Activated T-helper 1 cell treated with anti-CD3 and anti-CD28 coated beads, Interleukin-12 subunit alpha, Interleukin-12 subunit beta, Interleukin-2, Interleukin-4 antibody, amounts not matched to agents 30 ng/mL and 10 ng/mL and 1 ng/mL, durations not matched to agents 14 hours and 24 hours and 36 hours (primary cell): ENCODE measurements around the gene TSHZ2. TPM values are rescaled to one million over a fixed set of nuclear protein-coding genes. Genes with fewer than 3 reads are reported as not detected.
A peak's percentile ranks its signal among the peaks of the same experiment; 100 is the strongest.

Experiments
- DNase-seq: peaks from one replicate; pipeline ENCODE4 v3.0.0; 2021; ENCODE audit warnings: low spot score
- H3K27ac Mint-ChIP-seq: one replicate; pipeline ENCODE4 v1.8.0; 2021; ENCODE audit warnings: mild to moderate bottlenecking, mixed read lengths
- H3K27me3 Mint-ChIP-seq: one replicate; pipeline ENCODE4 v1.8.0; 2022; ENCODE audit warnings: mild to moderate bottlenecking, moderate library complexity, mixed read lengths; ENCODE audit not compliant: insufficient read depth
- H3K36me3 Mint-ChIP-seq: one replicate; pipeline ENCODE4 v1.8.0; 2021; ENCODE audit warnings: low read depth, mixed read lengths
- H3K4me1 Mint-ChIP-seq: one replicate; pipeline ENCODE4 v1.8.0; 2021; ENCODE audit warnings: low read depth, mixed read lengths
- H3K4me3 Mint-ChIP-seq: one replicate; pipeline ENCODE4 v1.8.0; 2021; ENCODE audit warnings: mild to moderate bottlenecking, moderate library complexity, mixed read lengths
- H3K9me3 Mint-ChIP-seq: one replicate; pipeline ENCODE4 v1.8.0; 2021; ENCODE audit warnings: mixed read lengths
- intact Hi-C: fragments of 100-400 bp; cut with micrococcal nuclease; formaldehyde crosslinking; loops from one replicate; pipeline ENCODE4 v1.15.1; 2024
- total RNA-seq: library from RNA; stranded (reverse); gene quantifications from 2 replicates; pipeline ENCODE4 v1.2.3, GENCODE V29; 2022

TSHZ2 gene
- total RNA-seq, 1 donor from 2014 or later: 26.0 TPM

DNA sequence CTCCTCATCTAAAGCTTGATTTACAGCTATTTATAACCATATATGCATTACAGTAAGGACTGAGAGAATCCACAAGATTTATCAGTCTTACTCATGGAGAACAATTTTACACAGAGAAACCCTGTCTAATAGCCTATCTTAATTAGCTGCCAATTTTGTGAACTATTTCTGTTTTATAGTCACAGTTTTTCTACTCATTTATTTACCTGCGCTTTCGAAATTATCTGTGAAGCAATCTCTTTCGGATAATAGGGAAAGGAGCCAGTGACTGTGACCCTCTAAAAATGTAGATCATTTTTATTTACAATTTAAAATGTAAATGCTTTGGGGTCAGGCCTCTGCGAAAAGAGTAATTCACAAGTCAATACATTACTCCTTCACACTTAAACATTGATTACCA is 98.1 kb downstream of the TSHZ2 start:
- H3K27me3 Mint-ChIP-seq: peaks cover 2% of the 10 kb centered on the region
- peak overlapping the region; percentile 74 for H3K27ac Mint-ChIP-seq
- H3K4me3 Mint-ChIP-seq: no peak overlapping the region
- H3K36me3 Mint-ChIP-seq: peaks cover 24% of the 10 kb centered on the region
- intact Hi-C loops: loop anchor here (1.0 to 10.0 kb wide), 11 partner anchors 8 to 1025 kb away; no protein-coding TSS in a partner anchor
- peaks cover 15% of the 10 kb centered on the region for H3K9me3 Mint-ChIP-seq
- no peak for DNase-seq
- H3K4me1 Mint-ChIP-seq: peaks cover 53% of the 10 kb centered on the region

- Mint-ChIP-seq H3K9me3 (peaks cover 15% of the 10 kb centered on the region), H3K27me3 (peaks cover 2% of the 10 kb centered on the region), H3K36me3 (peaks cover 24% of the 10 kb centered on the region), H3K27ac (peak overlapping the region; percentile 74), H3K4me1 (peaks cover 53% of the 10 kb centered on the region), H3K4me3 (peak overlapping the region; percentile 10)
- intact Hi-C loops: loop anchor here (1.0 to 10.0 kb wide), 12 partner anchors 7 to 1026 kb away; no protein-coding TSS in a partner anchor
- DNase-seq: peak; percentile 19
These were observed 98.7 kb downstream of the TSHZ2 start for GRCh38 chr20:53070706-53071392.

GRCh38 chr20:53071833-53072232 is 99.7 kb downstream of the TSHZ2 start:
- Mint-ChIP-seq H3K27me3 (no peaks in the 10 kb centered on the region), H3K27ac (peak overlapping the region; percentile 74), H3K4me1 (peaks cover 53% of the 10 kb centered on the region), H3K36me3 (peaks cover 23% of the 10 kb centered on the region), H3K9me3 (peaks cover 15% of the 10 kb centered on the region), H3K4me3 (no peak overlapping the region)
- intact Hi-C loops: loop anchor here (1.0 to 10.0 kb wide), 7 partner anchors 98 to 1027 kb away; no protein-coding TSS in a partner anchor
- DNase-seq: peak; percentile 14

DNA sequence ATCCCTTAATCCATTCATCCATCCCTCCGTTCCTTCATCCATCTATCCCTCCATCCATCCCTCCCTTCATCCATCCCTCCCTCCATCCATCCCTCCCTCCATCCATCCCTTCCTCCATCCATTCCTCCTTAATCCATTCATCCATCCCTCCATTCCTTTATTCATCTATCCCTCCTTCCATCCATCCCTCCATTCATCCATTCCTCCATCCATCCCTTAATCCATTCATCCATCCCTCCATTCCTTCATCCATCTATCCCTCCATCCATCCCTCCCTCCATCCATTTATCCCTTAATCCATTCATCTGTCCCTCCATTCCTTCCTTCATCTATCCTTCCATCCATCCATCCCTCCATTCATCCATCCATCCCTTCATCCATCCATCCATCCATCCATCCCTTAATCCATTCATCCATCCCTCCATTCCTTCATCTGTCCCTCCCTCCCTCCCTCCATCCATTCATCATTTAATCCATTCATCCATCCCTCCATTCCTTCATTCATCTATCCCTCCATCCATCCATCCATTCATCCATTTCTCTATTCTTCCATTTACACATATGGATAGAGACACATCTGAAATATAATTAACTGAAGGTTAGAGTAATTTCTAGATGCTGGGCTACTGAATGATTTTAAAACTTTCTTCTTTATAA is 100.9 kb downstream of the TSHZ2 start:
- intact Hi-C loops: loop anchor here (5.0 to 10.0 kb wide), 5 partner anchors 472 to 1028 kb away; no protein-coding TSS in a partner anchor
- H3K9me3 Mint-ChIP-seq: peaks cover 5% of the 10 kb centered on the region
- no peak overlapping the region for H3K4me3 Mint-ChIP-seq
- peak overlapping the region; percentile 74 for H3K27ac Mint-ChIP-seq
- no peak for DNase-seq
- no peaks in the 10 kb centered on the region for H3K27me3 Mint-ChIP-seq
- peaks cover 53% of the 10 kb centered on the region for H3K4me1 Mint-ChIP-seq
- peaks cover 11% of the 10 kb centered on the region for H3K36me3 Mint-ChIP-seq

- Mint-ChIP-seq H3K36me3 (peaks cover 8% of the 10 kb centered on the region), H3K9me3 (no peaks in the 10 kb centered on the region), H3K27me3 (no peaks in the 10 kb centered on the region), H3K4me3 (peak overlapping the region; percentile 7), H3K4me1 (peaks cover 53% of the 10 kb centered on the region), H3K27ac (peak overlapping the region; percentile 85)
- no peak for DNase-seq
- intact Hi-C loops: loop anchor here (5.0 to 10.0 kb wide), 5 partner anchors 471 to 1029 kb away; no protein-coding TSS in a partner anchor
These were observed 101.7 kb downstream of the TSHZ2 start for GRCh38 chr20:53073636-53074415.

DNA sequence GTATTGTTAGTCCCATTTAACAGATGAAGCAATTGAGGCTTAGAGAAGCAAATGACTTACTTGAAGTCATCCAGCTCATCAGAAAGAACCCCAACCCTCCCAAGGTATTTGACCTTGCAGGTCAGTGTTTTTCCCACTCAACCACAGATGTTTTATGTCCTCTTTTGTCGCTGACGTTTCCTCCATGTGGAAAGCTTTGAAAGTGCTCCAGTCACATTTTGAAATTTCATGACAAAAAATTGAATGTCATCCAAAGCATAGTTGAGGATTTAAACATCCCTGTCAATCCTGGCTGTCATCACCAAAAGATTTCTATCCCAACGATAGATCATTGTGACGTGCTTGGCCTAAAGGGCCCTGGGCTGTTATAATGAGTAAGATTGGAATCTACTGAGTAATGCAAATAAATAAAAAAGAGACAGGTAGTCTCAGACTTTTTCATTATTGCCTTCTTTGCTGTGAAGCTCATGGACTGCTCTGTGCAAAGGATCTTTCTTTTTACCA is 102.7 kb downstream of the TSHZ2 start:
- no peaks in the 10 kb centered on the region for H3K27me3 Mint-ChIP-seq
- no peak overlapping the region for H3K27ac Mint-ChIP-seq
- peaks cover 6% of the 10 kb centered on the region for H3K36me3 Mint-ChIP-seq
- intact Hi-C loops: loop anchor here (5.0 to 10.0 kb wide), 7 partner anchors 153 to 1030 kb away; no protein-coding TSS in a partner anchor
- no peaks in the 10 kb centered on the region for H3K9me3 Mint-ChIP-seq
- H3K4me3 Mint-ChIP-seq: no peak overlapping the region
- peaks cover 46% of the 10 kb centered on the region for H3K4me1 Mint-ChIP-seq
- no peak for DNase-seq

- intact Hi-C loops: loop anchor here (1.0 to 10.0 kb wide), 9 partner anchors 54 to 1032 kb away; no protein-coding TSS in a partner anchor
- peaks cover 10% of the 10 kb centered on the region for H3K36me3 Mint-ChIP-seq
- no peaks in the 10 kb centered on the region for H3K27me3 Mint-ChIP-seq
- H3K9me3 Mint-ChIP-seq: no peaks in the 10 kb centered on the region
- H3K27ac Mint-ChIP-seq: no peak overlapping the region
- peaks cover 28% of the 10 kb centered on the region for H3K4me1 Mint-ChIP-seq
- no peak overlapping the region for H3K4me3 Mint-ChIP-seq
- DNase-seq: no peak
These were observed 104.5 kb downstream of the TSHZ2 start for GRCh38 chr20:53076668-53077067.

- H3K27ac Mint-ChIP-seq: no peak overlapping the region
- peaks cover 14% of the 10 kb centered on the region for H3K36me3 Mint-ChIP-seq
- peaks cover 19% of the 10 kb centered on the region for H3K4me1 Mint-ChIP-seq
- no peaks in the 10 kb centered on the region for H3K27me3 Mint-ChIP-seq
- H3K9me3 Mint-ChIP-seq: no peaks in the 10 kb centered on the region
- intact Hi-C loops: loop anchor here (1.0 to 10.0 kb wide), 12 partner anchors 7 to 1033 kb away; no protein-coding TSS in a partner anchor
- H3K4me3 Mint-ChIP-seq: no peak overlapping the region
- no peak for DNase-seq
These were observed 105.4 kb downstream of the TSHZ2 start for GRCh38 chr20:53077373-53078205.

DNA sequence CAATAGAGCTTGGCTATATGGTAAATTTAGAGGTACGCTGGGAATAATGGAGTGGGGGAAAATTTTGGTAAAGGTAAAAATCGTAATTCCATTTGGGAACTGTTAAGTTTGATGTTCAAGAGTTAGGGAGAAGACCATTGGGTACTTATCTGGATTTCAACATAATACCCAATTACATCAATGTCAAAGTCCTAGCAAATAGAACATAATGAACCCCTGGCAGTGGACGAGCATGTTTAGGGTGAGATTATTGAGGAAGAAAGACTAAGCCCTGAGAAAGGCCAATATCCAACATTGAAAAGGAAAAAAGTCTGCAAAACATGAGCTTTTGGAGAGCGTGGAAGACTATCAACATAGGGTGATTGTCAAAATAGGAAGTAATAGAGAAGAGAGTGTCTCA is 106.6 kb downstream of the TSHZ2 start:
- intact Hi-C loops: loop anchor here (1.0 to 10.0 kb wide), 9 partner anchors 8 to 1034 kb away; no protein-coding TSS in a partner anchor
- no peak for DNase-seq
- no peak overlapping the region for H3K27ac Mint-ChIP-seq
- no peaks in the 10 kb centered on the region for H3K27me3 Mint-ChIP-seq
- no peak overlapping the region for H3K4me3 Mint-ChIP-seq
- H3K4me1 Mint-ChIP-seq: peaks cover 7% of the 10 kb centered on the region
- no peaks in the 10 kb centered on the region for H3K9me3 Mint-ChIP-seq
- peaks cover 12% of the 10 kb centered on the region for H3K36me3 Mint-ChIP-seq

- intact Hi-C loops: loop anchor here (2.0 to 10.0 kb wide), 7 partner anchors 78 to 1034 kb away; no protein-coding TSS in a partner anchor
- H3K4me3 Mint-ChIP-seq: no peak overlapping the region
- no peaks in the 10 kb centered on the region for H3K27me3 Mint-ChIP-seq
- no peak for DNase-seq
- H3K27ac Mint-ChIP-seq: no peak overlapping the region
- H3K4me1 Mint-ChIP-seq: peaks cover 2% of the 10 kb centered on the region
- H3K36me3 Mint-ChIP-seq: peaks cover 8% of the 10 kb centered on the region
- no peaks in the 10 kb centered on the region for H3K9me3 Mint-ChIP-seq
These were observed 107.1 kb downstream of the TSHZ2 start for GRCh38 chr20:53079261-53079691.

GRCh38 chr20:53079828-53080686 is 107.9 kb downstream of the TSHZ2 start:
- H3K9me3 Mint-ChIP-seq: no peaks in the 10 kb centered on the region
- H3K4me1 Mint-ChIP-seq: peaks cover 3% of the 10 kb centered on the region
- peak overlapping the region; percentile 30 for H3K27ac Mint-ChIP-seq
- intact Hi-C loops: loop anchor here (2.0 to 10.0 kb wide), 7 partner anchors 79 to 1035 kb away; no protein-coding TSS in a partner anchor
- H3K4me3 Mint-ChIP-seq: peak overlapping the region; percentile 28
- no peaks in the 10 kb centered on the region for H3K27me3 Mint-ChIP-seq
- no peak for DNase-seq
- H3K36me3 Mint-ChIP-seq: peaks cover 7% of the 10 kb centered on the region
